Breast epithelium (tissue), 4 donors: ENCODE data around the gene NCKAP1. TPM values are rescaled to one million over a fixed set of nuclear protein-coding genes. Genes with fewer than 3 reads are reported as not detected.
"Not testable (repeated sequence)": the region's sequence is repeated elsewhere in the genome, so short reads cannot be mapped to it uniquely, and the experiment has no call there.

Experiments
- DNase-seq, 2 donors: peaks; one replicate each; pipeline ENCODE4 v3.0.0-alpha.2; 2019; ENCODE audit warnings: low spot score in 2 of 2
- H3K27ac ChIP-seq, 2 donors: fragments of 200-600 bp; sonication (generic) in 1 of 2; one replicate each; pipeline ENCODE4 v1.5.1; 2016 to 2019; ENCODE audit warnings: mild to moderate bottlenecking in 1 of 2
- H3K27me3 ChIP-seq, 2 donors: fragments of 200-600 bp; sonication (generic) in 1 of 2; one replicate each; pipeline versions ENCODE4 v1.5.1 to v1.6.0; 2017 to 2019; ENCODE audit warnings: control low read depth in 1 of 2, mild to moderate bottlenecking in 1 of 2
- H3K36me3 ChIP-seq: fragments of 200-600 bp; one replicate; pipeline ENCODE4 v1.5.1; 2019
- H3K4me1 ChIP-seq, 2 donors: fragments of 200-600 bp; sonication (generic); one replicate each; pipeline ENCODE4 v1.5.1; 2016 to 2019; ENCODE audit warnings: control low read depth in 1 of 2
- H3K4me3 ChIP-seq, 3 donors: fragments of 200-600 bp; sonication (generic); 1 replicate in 2 of 3; 2 replicates in 1 of 3; pipeline ENCODE4 v1.5.1; 2016 to 2019; ENCODE audit warnings: mild to moderate bottlenecking in 3 of 3, moderate library complexity in 2 of 3
- H3K9me3 ChIP-seq, 2 donors: fragments of 200-600 bp; sonication (generic) in 1 of 2; one replicate each; pipeline ENCODE4 v1.5.1; 2016 to 2019; ENCODE audit warnings: control low read depth in 1 of 2
- POLR2A ChIP-seq: fragments of 450-650 bp; IDR thresholded peaks from one replicate; pipeline ENCODE4 v1.6.1; 2016; ENCODE audit warnings: antibody characterized with exemption, mild to moderate bottlenecking, moderate library complexity
- POLR2AphosphoS5 ChIP-seq, 3 donors: sonication (generic); formaldehyde crosslinking; IDR thresholded peaks; one replicate each; pipeline ENCODE4 v1.6.1; 2017; ENCODE audit warnings: antibody characterized with exemption in 3 of 3
- intact Hi-C: fragments of 100-400 bp; cut with DNase I; formaldehyde crosslinking; loops from one replicate; pipeline ENCODE4 v1.15.1; 2023; ENCODE audit warnings: low total_unique reads
- total RNA-seq, 3 donors: library from RNA; depleted of rRNA; stranded (reverse); fragments of >200 nt; gene quantifications; one replicate each; pipeline ENCODE4 v1.1.0, GENCODE V29; 2016
- TF ChIP-seq, protein P1 (sequence below), 3 donors: fragments of 450-650 bp; IDR thresholded peaks; one replicate each; pipeline ENCODE4 v1.5.1; 2016 to 2017; ENCODE audit warnings: antibody characterized with exemption in 3 of 3, mild to moderate bottlenecking in 3 of 3, moderate library complexity in 3 of 3

The NCKAP1 gene
- total RNA-seq, 3 donors from 2014 or later, result 122 to 270 (median 186) TPM

- Histone ChIP-seq H3K4me1 (no peaks in the 10 kb centered on the region), H3K4me3 (no peak overlapping the region), H3K27me3 (no peaks in the 10 kb centered on the region), H3K9me3 (no peaks in the 10 kb centered on the region), H3K36me3 (no peaks in the 10 kb centered on the region), H3K27ac (no peak overlapping the region)
- no peak for DNase-seq
- TF ChIP-seq POLR2A (no peak), POLR2AphosphoS5 (IDR thresholded peaks at IDR 0.05) (no peak)
- TF ChIP-seq, protein P1, sequence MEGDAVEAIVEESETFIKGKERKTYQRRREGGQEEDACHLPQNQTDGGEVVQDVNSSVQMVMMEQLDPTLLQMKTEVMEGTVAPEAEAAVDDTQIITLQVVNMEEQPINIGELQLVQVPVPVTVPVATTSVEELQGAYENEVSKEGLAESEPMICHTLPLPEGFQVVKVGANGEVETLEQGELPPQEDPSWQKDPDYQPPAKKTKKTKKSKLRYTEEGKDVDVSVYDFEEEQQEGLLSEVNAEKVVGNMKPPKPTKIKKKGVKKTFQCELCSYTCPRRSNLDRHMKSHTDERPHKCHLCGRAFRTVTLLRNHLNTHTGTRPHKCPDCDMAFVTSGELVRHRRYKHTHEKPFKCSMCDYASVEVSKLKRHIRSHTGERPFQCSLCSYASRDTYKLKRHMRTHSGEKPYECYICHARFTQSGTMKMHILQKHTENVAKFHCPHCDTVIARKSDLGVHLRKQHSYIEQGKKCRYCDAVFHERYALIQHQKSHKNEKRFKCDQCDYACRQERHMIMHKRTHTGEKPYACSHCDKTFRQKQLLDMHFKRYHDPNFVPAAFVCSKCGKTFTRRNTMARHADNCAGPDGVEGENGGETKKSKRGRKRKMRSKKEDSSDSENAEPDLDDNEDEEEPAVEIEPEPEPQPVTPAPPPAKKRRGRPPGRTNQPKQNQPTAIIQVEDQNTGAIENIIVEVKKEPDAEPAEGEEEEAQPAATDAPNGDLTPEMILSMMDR (IDR thresholded peaks at IDR 0.05), result no peak
- intact Hi-C loops, result no loop called here
Observed at GRCh38 chr2:182970486-182970885, 67.8 kb downstream of the NCKAP1 start.

- intact Hi-C loops, result no loop called here
- H3K4me1 ChIP-seq, result no peaks in the 10 kb centered on the region
- H3K36me3 ChIP-seq, result no peaks in the 10 kb centered on the region
- no peak overlapping the region for H3K4me3 ChIP-seq
- H3K27ac ChIP-seq, result no peak overlapping the region
- TF ChIP-seq POLR2AphosphoS5 (IDR thresholded peaks at IDR 0.05) (no peak), POLR2A (no peak)
- TF ChIP-seq, protein P1 (IDR thresholded peaks at IDR 0.05), result no peak
- H3K27me3 ChIP-seq, result no peaks in the 10 kb centered on the region
- no peak for DNase-seq
- no peaks in the 10 kb centered on the region for H3K9me3 ChIP-seq
Observed at GRCh38 chr2:182968493-182968892, 69.8 kb downstream of the NCKAP1 start.

DNA sequence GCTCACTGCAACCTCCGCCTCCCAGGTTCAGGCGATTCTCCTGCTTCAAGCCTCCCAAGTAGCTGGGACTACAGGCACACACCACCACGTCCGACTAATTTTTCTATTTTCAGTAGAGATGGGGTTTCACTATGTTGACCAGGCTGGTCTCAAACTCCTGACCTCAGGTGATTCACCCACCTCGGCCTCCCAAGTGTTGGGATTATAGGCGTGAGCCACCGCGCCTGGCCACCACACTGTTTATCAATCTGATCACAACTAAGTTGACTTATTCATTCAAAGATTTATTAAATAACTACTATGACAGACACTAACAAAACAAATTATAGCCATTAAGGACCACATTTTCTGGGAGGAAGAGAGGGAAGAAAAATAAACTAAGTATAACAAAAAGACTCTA is 71.9 kb downstream of the NCKAP1 start:
- intact Hi-C loops, H3K36me3 ChIP-seq, DNase-seq: not testable (repeated sequence)

GRCh38 chr2:182962641-182963040 is 75.6 kb downstream of the NCKAP1 start:
- no peaks in the 10 kb centered on the region for H3K9me3 ChIP-seq
- TF ChIP-seq, protein P1 (IDR thresholded peaks at IDR 0.05), result no peak
- TF ChIP-seq POLR2AphosphoS5 (IDR thresholded peaks at IDR 0.05), result no peak
- no peak for TF ChIP-seq POLR2A
- no peak overlapping the region for H3K4me3 ChIP-seq
- DNase-seq, result no peak
- intact Hi-C loops, result no loop called here
- no peak overlapping the region for H3K27ac ChIP-seq
- H3K4me1 ChIP-seq, result no peaks in the 10 kb centered on the region
- H3K36me3 ChIP-seq, result peaks cover 4% of the 10 kb centered on the region
- no peaks in the 10 kb centered on the region for H3K27me3 ChIP-seq

More for the DNA sequence above, 71.9 kb downstream of the NCKAP1 start:
- not testable (repeated sequence) for H3K4me3 ChIP-seq, H3K27ac ChIP-seq, H3K27me3 ChIP-seq, H3K4me1 ChIP-seq, H3K9me3 ChIP-seq

- H3K9me3 ChIP-seq, H3K27me3 ChIP-seq, H3K27ac ChIP-seq, H3K36me3 ChIP-seq, DNase-seq, intact Hi-C loops, H3K4me3 ChIP-seq, H3K4me1 ChIP-seq: not testable (repeated sequence)
Observed at GRCh38 chr2:182960869-182961268, 77.4 kb downstream of the NCKAP1 start.

- H3K9me3 ChIP-seq, result no peaks in the 10 kb centered on the region
- peaks cover 6% of the 10 kb centered on the region for H3K36me3 ChIP-seq
- H3K27ac ChIP-seq, result no peak overlapping the region
- no peaks in the 10 kb centered on the region for H3K27me3 ChIP-seq
- intact Hi-C loops, result no loop called here
- no peak for TF ChIP-seq POLR2AphosphoS5 (IDR thresholded peaks at IDR 0.05)
- TF ChIP-seq POLR2A, result no peak
- TF ChIP-seq, protein P1 (IDR thresholded peaks at IDR 0.05), result no peak
- H3K4me1 ChIP-seq, result no peaks in the 10 kb centered on the region
- no peak overlapping the region for H3K4me3 ChIP-seq
- no peak for DNase-seq
Observed at GRCh38 chr2:182954789-182955188, 83.5 kb downstream of the NCKAP1 start.
